Right lobe of liver (tissue), 6 donors: Measurements from ENCODE around the gene CCNG2. TPM values are rescaled to one million over a fixed set of nuclear protein-coding genes. Genes with fewer than 3 reads are reported as not detected.

ENCODE experiments used
- ATAC-seq, 4 donors: fragments of 200-7000 bp; cut with Tn5 transposase; one replicate each; pipeline ENCODE4 v1.9.1; 2020; ENCODE audit warnings: mild to moderate bottlenecking in 4 of 4, moderate library complexity in 4 of 4
- DNase-seq, 3 donors: peaks; one replicate each; pipeline ENCODE4 v3.0.0-alpha.2; 2020
- H3K27ac ChIP-seq, 3 donors: fragments of 200-600 bp; one replicate each; pipeline ENCODE4 v1.8.0; 2022
- H3K27me3 ChIP-seq, 2 donors: fragments of 200-600 bp; one replicate each; pipeline ENCODE4 v1.8.0; 2022
- H3K36me3 ChIP-seq, 4 donors: fragments of 200-600 bp; sonication (generic) in 1 of 4; one replicate each; pipeline versions ENCODE4 v1.5.1 to v1.8.0; 2017 to 2022; ENCODE audit warnings: control low read depth in 1 of 4
- H3K4me1 ChIP-seq, 4 donors: fragments of 200-600 bp; sonication (generic) in 1 of 4; one replicate each; pipeline versions ENCODE4 v1.5.1 to v1.8.0; 2017 to 2022; ENCODE audit warnings: control low read depth in 1 of 4
- H3K4me3 ChIP-seq, 3 donors: fragments of 200-600 bp; one replicate each; pipeline ENCODE4 v1.8.0; 2022
- H3K9me3 ChIP-seq, 4 donors: fragments of 200-600 bp; sonication (generic) in 1 of 4; one replicate each; pipeline versions ENCODE4 v1.5.1 to v1.8.0; 2017 to 2022; ENCODE audit warnings: control low read depth in 1 of 4
- CTCF ChIP-seq, 4 donors: fragments of 200-600 bp in 3 of 4; fragments of 450-650 bp in 1 of 4; IDR thresholded peaks; one replicate each; pipeline versions ENCODE4 v1.5.1 to v1.8.0; 2016 to 2022; ENCODE audit warnings: antibody characterized with exemption in 4 of 4, mild to moderate bottlenecking in 2 of 4
- POLR2A ChIP-seq: fragments of 450-650 bp; IDR thresholded peaks from one replicate; pipeline ENCODE4 v1.6.1; 2017; ENCODE audit warnings: antibody characterized with exemption, mild to moderate bottlenecking
- WGBS: methylation state at CpG from one replicate; pipeline ENCODE4 v1.1.6; 2018; ENCODE audit warnings: low coverage, low lambda C conversion rate; ENCODE audit not compliant: insufficient coverage; ENCODE audit errors: missing lambda C conversion rate; 5-methylcytosine and 5-hydroxymethylcytosine counted together
- intact Hi-C, 2 donors: fragments of 100-400 bp; cut with DNase I; formaldehyde crosslinking; loops; one replicate each; pipeline versions ENCODE4 v1.11.2 to v1.14.1; 2022
- long read RNA-seq: library from polyadenylated mRNA; unstranded; transcript quantifications from one replicate; pipeline ENCODE4 v2.0.0, GENCODE V29; 2019
- total RNA-seq, 6 experiments: library from RNA; depleted of rRNA in 2 of 6; stranded (reverse); fragments of >200 nt in 2 of 6; fragmentation: NEBNext Ultra II Directional in 3 of 6; extraction: Animal tissue kit (Norgen Biotek cat#: 25700) in 3 of 6; gene quantifications; one replicate each; pipeline versions ENCODE4 v1.1.0 to v1.2.4, GENCODE V29; 2016 to 2023
- donor health status: DM: no; HTN: yes; CAD: no.
- donor health status: DM: no; HTN: no; CAD: no.
- donor health status: DM: no; HTN: no; CAD: no.
- donor health status: DM: no; HTN: yes; CAD: no.
- donor health status: DM: no; HTN: yes; CAD: no.

Gene CCNG2, protein sequence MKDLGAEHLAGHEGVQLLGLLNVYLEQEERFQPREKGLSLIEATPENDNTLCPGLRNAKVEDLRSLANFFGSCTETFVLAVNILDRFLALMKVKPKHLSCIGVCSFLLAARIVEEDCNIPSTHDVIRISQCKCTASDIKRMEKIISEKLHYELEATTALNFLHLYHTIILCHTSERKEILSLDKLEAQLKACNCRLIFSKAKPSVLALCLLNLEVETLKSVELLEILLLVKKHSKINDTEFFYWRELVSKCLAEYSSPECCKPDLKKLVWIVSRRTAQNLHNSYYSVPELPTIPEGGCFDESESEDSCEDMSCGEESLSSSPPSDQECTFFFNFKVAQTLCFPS
- 10 to 100 TPM in 2 of 6 experiments, 1 to 10 TPM in 4; 3.3 to 15.6 (median 6.1) TPM for total RNA-seq
- long read RNA-seq, result 0 reads

DNA sequence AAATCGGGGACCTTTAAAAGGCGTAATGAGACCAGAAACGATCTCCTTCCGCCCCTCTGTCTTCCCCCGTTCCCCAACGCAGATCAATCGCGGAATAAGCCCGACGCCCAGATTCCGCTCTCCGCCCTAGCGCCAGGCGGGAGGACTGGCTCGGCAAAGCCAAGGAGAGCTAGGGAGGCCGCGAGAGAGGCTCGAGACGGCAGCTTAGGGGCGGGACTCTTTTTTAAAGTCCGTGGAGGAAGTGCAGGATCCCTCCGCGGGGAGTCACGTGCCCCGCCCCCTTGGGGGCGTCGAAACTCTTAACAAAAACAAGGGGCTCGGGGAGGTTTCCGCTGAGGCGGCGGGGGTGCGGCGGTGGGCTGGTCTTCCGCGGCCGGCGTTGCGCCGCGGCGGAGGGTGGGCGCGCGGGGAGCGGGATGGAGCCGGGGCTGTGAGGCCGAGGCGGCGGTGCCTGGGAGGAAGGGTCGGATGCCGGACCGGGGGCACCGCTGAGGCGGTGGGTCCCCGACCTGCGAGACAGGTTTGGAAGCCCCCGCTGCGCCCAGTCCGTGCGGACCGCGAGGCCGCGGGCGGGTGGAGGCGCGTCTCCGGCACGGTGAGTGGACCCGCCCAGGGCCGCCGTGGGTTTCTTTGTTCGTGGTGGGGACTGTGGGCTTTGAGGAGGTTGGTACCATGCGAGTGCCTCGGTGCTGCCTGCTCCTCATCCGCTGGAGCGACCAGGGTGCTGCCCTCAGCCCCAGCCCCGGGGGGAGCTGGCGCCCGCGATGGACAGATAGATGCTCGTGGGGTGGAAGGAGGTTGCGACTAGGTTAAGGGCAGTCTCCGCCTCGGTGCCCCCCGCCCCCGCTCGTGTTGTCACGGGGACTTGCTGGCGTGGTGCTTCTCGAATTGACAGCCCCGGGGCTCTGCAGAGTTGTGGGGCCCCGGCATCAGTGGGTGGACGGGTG lies at the start of gene CCNG2:
TSS of gene CCNG2 (plus strand) at position 296 of the 947 bp plus-strand sequence. CDS start 1,326 bp downstream, outside the sequence.
- 1% methylated on average over 10 of the region's 94 CpGs for WGBS
- peak; percentile 83 to 85 (median 84) for DNase-seq
- no peak for TF ChIP-seq CTCF (IDR thresholded peaks at IDR 0.05)
- peak; percentile 61 for TF ChIP-seq POLR2A
- Histone ChIP-seq H3K4me3 (peak within 1 kb of the TSS; percentile 87 to 90 (median 89)), H3K27me3 (no peaks in the 10 kb centered on the region), H3K27ac (peak within 1 kb of the TSS; percentile 83 to 95 (median 89)), H3K36me3 (peaks cover 0 to 12% (median 0%) of the 10 kb centered on the region in 4 donors), H3K4me1 (peaks cover 0 to 10% (median 0%) of the 10 kb centered on the region in 4 donors), H3K9me3 (no peaks in the 10 kb centered on the region)
- ATAC-seq, result peak; percentile 49 to 62 (median 54)
- intact Hi-C loops, result no loop called here

DNA sequence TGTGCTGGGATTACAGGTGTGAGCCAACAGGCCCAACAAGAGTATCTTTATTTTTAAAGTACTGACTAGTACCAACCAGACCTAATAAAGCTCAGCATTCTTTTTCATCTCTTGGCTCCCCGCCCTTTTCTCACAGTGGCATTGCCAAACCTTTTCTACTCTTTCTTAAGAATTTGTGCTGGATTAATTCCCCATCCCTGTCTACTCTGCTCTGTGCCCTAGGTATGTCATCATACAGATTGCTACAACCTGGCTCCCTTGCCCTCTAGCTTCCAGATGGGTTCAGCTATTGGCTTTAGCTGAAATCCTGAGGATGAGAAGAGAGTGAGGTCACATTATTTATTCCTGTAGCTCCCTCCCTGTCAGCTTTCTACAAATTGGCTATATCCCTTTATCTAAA lies 46.3 kb upstream of the CCNG2 start:
- no peak for ATAC-seq
- H3K36me3 ChIP-seq, result no peaks in the 10 kb centered on the region
- intact Hi-C loops, result no loop called here
- no peaks in the 10 kb centered on the region for H3K27me3 ChIP-seq
- no peak overlapping the region for H3K4me3 ChIP-seq
- no peak overlapping the region for H3K27ac ChIP-seq
- no peaks in the 10 kb centered on the region for H3K9me3 ChIP-seq
- H3K4me1 ChIP-seq, result no peaks in the 10 kb centered on the region
- no peak for DNase-seq
- 90% methylated on average over 1 of the region's 1 CpG for WGBS
- no peak for TF ChIP-seq CTCF (IDR thresholded peaks at IDR 0.05)
- TF ChIP-seq POLR2A, result no peak

DNA sequence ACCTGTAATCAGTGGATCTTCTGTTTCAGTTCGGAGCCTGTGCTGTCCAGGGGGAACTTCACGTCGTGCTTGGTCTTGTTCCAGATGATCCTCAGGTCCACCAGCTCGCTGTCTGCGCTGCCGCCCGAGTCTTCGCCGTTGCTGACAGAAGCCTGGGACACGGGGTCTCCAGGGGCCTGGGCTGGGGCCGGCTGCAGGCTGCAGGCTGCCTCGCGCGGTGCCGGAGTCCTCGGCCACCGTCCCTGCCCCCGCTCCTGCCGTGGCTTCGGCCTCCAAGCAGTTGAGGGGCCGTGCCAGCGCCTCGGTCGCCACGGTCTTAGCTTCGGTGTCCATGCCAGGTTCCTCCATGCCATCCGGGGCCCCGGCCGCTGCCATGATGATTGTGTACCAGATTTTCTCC lies 43.9 kb upstream of the CCNG2 start:
- no peak overlapping the region for H3K27ac ChIP-seq
- intact Hi-C loops, result no loop called here
- TF ChIP-seq CTCF (IDR thresholded peaks at IDR 0.05) (no peak), POLR2A (no peak)
- 100% methylated on average over 2 of the region's 29 CpGs for WGBS
- no peaks in the 10 kb centered on the region for H3K36me3 ChIP-seq
- H3K27me3 ChIP-seq, result no peaks in the 10 kb centered on the region
- H3K4me1 ChIP-seq, result no peaks in the 10 kb centered on the region
- H3K4me3 ChIP-seq, result no peak overlapping the region
- DNase-seq (no peak), ATAC-seq (peak in 1 of 4 donors; percentile 38)
- H3K9me3 ChIP-seq, result no peaks in the 10 kb centered on the region

DNA sequence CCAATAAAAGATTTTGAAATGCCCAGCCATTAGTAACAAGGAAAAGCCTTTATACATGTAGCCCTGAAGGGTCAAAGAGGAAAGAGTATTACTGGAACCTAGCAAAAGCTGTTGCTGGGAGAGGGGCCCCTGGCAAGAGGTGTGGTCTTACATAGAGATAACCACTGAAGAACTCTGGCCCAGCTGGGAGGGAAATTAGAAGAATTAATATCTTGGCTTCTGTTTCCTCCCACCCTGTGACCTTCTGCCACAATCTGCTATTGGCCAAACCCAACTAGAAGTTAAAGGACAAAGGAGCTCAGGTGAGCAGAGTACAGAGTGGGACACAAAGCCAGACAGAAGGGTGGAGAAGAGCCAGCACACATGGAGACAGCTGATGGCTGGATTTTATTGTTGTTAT lies 39.3 kb upstream of the CCNG2 start:
- no peak overlapping the region for H3K4me3 ChIP-seq
- no peaks in the 10 kb centered on the region for H3K27me3 ChIP-seq
- no peaks in the 10 kb centered on the region for H3K9me3 ChIP-seq
- DNase-seq, result no peak
- TF ChIP-seq CTCF (IDR thresholded peaks at IDR 0.05), result no peak
- TF ChIP-seq POLR2A, result no peak
- no peaks in the 10 kb centered on the region for H3K36me3 ChIP-seq
- ATAC-seq, result no peak
- H3K4me1 ChIP-seq, result no peaks in the 10 kb centered on the region
- no peak overlapping the region for H3K27ac ChIP-seq
- intact Hi-C loops, result no loop called here
